Mesenchymal stem cell (in vitro differentiated cells and primary cell): ENCODE results near the gene AREG.

Experiments used
- DNase-seq: peaks from one replicate; pipeline ENCODE4 v3.0.0-alpha.2; 2013
- H2AFZ ChIP-seq: one replicate; pipeline ENCODE4 v1.6.1; 2013; ENCODE audit warnings: low read depth, mild to moderate bottlenecking, control low read depth, inconsistent platforms, low read length, moderate library complexity
- H2AK5ac ChIP-seq: 2 replicates; pipeline ENCODE4 v1.6.1; 2013; ENCODE audit warnings: low read length, moderate library complexity, mild to moderate bottlenecking, inconsistent platforms; ENCODE audit not compliant: severe bottlenecking
- H2BK120ac ChIP-seq: one replicate; pipeline ENCODE4 v1.6.1; 2013; ENCODE audit warnings: low read depth, mild to moderate bottlenecking, inconsistent platforms, low read length, moderate library complexity
- H2BK12ac ChIP-seq, 2 experiments: one replicate each; pipeline ENCODE4 v1.6.1; 2013; ENCODE audit warnings: inconsistent platforms in 2 of 2, low read length in 2 of 2, mild to moderate bottlenecking in 2 of 2, moderate library complexity in 2 of 2, control low read depth in 1 of 2
- H2BK15ac ChIP-seq: one replicate; pipeline ENCODE4 v1.6.1; 2013; ENCODE audit warnings: mild to moderate bottlenecking, low read depth, inconsistent platforms; ENCODE audit not compliant: poor library complexity, severe bottlenecking
- H2BK5ac ChIP-seq: 2 replicates; pipeline ENCODE4 v1.6.1; 2013; ENCODE audit warnings: low read depth, mild to moderate bottlenecking, low read length, control low read depth, inconsistent platforms; ENCODE audit not compliant: poor library complexity, severe bottlenecking
- H3K14ac ChIP-seq, 2 experiments: one replicate each; pipeline ENCODE4 v1.6.1; 2013; ENCODE audit warnings: inconsistent platforms in 2 of 2, low read length in 2 of 2, control low read depth in 1 of 2, mild to moderate bottlenecking in 1 of 2, moderate library complexity in 1 of 2
- H3K18ac ChIP-seq, 2 experiments: one replicate each; pipeline ENCODE4 v1.6.1; 2013; ENCODE audit warnings: inconsistent platforms in 2 of 2, low read length in 2 of 2, control low read depth in 1 of 2, low read depth in 1 of 2, mild to moderate bottlenecking in 1 of 2
- H3K23ac ChIP-seq, 2 experiments: one replicate each; pipeline ENCODE4 v1.6.1; 2013; ENCODE audit warnings: inconsistent platforms in 2 of 2, low read length in 2 of 2, mild to moderate bottlenecking in 2 of 2, moderate library complexity in 2 of 2, control low read depth in 1 of 2
- H3K27ac ChIP-seq: 2 replicates; pipeline ENCODE4 v1.5.1; 2013; ENCODE audit warnings: mild to moderate bottlenecking, moderate library complexity, low read length, control low read depth, inconsistent platforms; ENCODE audit not compliant: poor library complexity, severe bottlenecking
- H3K27me3 ChIP-seq, 2 experiments: 2 replicates each; pipeline versions ENCODE4 v1.6.1 to v1.7.0; 2013; ENCODE audit warnings: low read length in 2 of 2, mild to moderate bottlenecking in 2 of 2, moderate library complexity in 2 of 2, control low read depth in 1 of 2, inconsistent platforms in 1 of 2; ENCODE audit not compliant: control insufficient read depth in 1 of 2, insufficient read depth in 1 of 2
- H3K36me3 ChIP-seq, 2 experiments: 2 replicates each; pipeline versions ENCODE4 v1.6.1 to v1.7.0; 2013; ENCODE audit warnings: low read length in 2 of 2, control low read depth in 1 of 2, inconsistent platforms in 1 of 2, low read depth in 1 of 2, mild to moderate bottlenecking in 1 of 2; ENCODE audit not compliant: insufficient read depth in 2 of 2, control insufficient read depth in 1 of 2
- H3K4ac ChIP-seq, 2 experiments: one replicate each; pipeline ENCODE4 v1.6.1; 2013; ENCODE audit warnings: inconsistent platforms in 2 of 2, low read length in 2 of 2, mild to moderate bottlenecking in 2 of 2, moderate library complexity in 2 of 2, control low read depth in 1 of 2, low read depth in 1 of 2
- H3K4me1 ChIP-seq: 2 replicates; pipeline ENCODE4 v1.6.1; 2013; ENCODE audit warnings: low read depth, low read length, control low read depth; ENCODE audit not compliant: control insufficient read depth, insufficient read depth
- H3K4me2 ChIP-seq: 2 replicates; pipeline ENCODE4 v1.6.1; 2013; ENCODE audit warnings: low read length, mild to moderate bottlenecking, inconsistent platforms; ENCODE audit not compliant: poor library complexity, severe bottlenecking
- H3K4me3 ChIP-seq, 2 experiments: 2 replicates each; pipeline versions ENCODE4 v1.5.1 to v1.7.0; 2013; ENCODE audit warnings: low read length in 2 of 2, mild to moderate bottlenecking in 2 of 2, control low read depth in 1 of 2, low read depth in 1 of 2; ENCODE audit not compliant: insufficient read depth in 1 of 2
- H3K79me1 ChIP-seq: replicated peaks from 2 replicates; pipeline ENCODE4 v1.6.1; 2013; ENCODE audit warnings: mild to moderate bottlenecking, control low read depth, low read length, inconsistent platforms; ENCODE audit not compliant: poor library complexity, severe bottlenecking
- H3K9ac ChIP-seq: 2 replicates; pipeline ENCODE4 v1.7.0; 2013; ENCODE audit warnings: mild to moderate bottlenecking, low read length, moderate library complexity
- H3K9me3 ChIP-seq: 2 replicates; pipeline ENCODE4 v1.7.0; 2013; ENCODE audit warnings: mild to moderate bottlenecking, low read length; ENCODE audit not compliant: control insufficient read depth
- H4K8ac ChIP-seq: one replicate; pipeline ENCODE4 v1.6.1; 2013; ENCODE audit warnings: inconsistent platforms, mild to moderate bottlenecking, low read length, moderate library complexity
- H4K91ac ChIP-seq: one replicate; pipeline ENCODE4 v1.6.1; 2013; ENCODE audit warnings: mild to moderate bottlenecking, low read length, inconsistent platforms
- WGBS: methylation state at CpG from one replicate; pipeline ENCODE4 v1.1.7; 2013; ENCODE audit warnings: mixed read lengths; 5-methylcytosine and 5-hydroxymethylcytosine counted together

The AREG gene

GRCh38 chr4:74475091-74475800 is 30.3 kb downstream of the AREG start:
- Histone ChIP-seq H3K27me3 (no peaks in the 10 kb centered on the region), H2BK12ac (peak overlapping the region in 1 of 2 experiments; percentile 21), H3K9me3 (no peaks in the 10 kb centered on the region), H2AFZ (no peak overlapping the region), H3K9ac (no peak overlapping the region), H3K27ac (no peak overlapping the region), H3K23ac (no peak overlapping the region), H3K4me3 (no peak overlapping the region), H3K4me1 (no peaks in the 10 kb centered on the region), H3K18ac (no peak overlapping the region), H3K14ac (peak overlapping the region in 1 of 2 experiments; percentile 26), H2BK15ac (no peak overlapping the region), H2AK5ac (no peak overlapping the region), H4K91ac (no peak overlapping the region), H3K36me3 (no peaks in the 10 kb centered on the region), H2BK120ac (no peak overlapping the region), H3K4me2 (no peak overlapping the region), H3K79me1 (no peaks in the 10 kb centered on the region), H4K8ac (no peak overlapping the region), H3K4ac (no peak overlapping the region), H2BK5ac (no peak overlapping the region)
- 98% methylated on average over 1 of the region's 2 CpGs for WGBS
- no peak for DNase-seq

DNA sequence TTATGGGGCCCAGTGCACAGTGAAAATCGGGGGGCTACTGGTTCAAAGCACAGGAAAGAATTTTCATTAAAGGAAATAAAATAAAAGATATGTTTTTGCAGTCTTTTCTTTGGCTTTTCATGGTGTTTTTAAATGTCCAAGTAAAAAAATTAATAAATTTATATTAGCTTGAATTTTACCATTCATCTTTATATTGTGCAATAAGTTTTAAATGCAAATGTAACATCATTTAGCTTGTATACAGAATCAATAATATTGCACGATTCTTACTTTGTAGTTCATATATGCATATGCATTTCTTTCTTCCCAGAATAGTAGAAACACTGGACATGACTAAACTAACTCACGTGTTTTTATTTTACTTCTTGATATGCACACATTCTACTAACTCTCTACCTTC is 31.0 kb downstream of the AREG start:
- Histone ChIP-seq H2BK5ac (no peak overlapping the region), H3K27ac (no peak overlapping the region), H3K36me3 (no peaks in the 10 kb centered on the region), H3K27me3 (no peaks in the 10 kb centered on the region), H3K4ac (no peak overlapping the region), H2AK5ac (no peak overlapping the region), H3K14ac (no peak overlapping the region), H4K91ac (no peak overlapping the region), H2BK15ac (no peak overlapping the region), H4K8ac (no peak overlapping the region), H3K23ac (no peak overlapping the region), H2AFZ (no peak overlapping the region), H3K4me2 (no peak overlapping the region), H3K79me1 (no peaks in the 10 kb centered on the region), H3K4me1 (no peaks in the 10 kb centered on the region), H3K9ac (no peak overlapping the region), H3K18ac (no peak overlapping the region), H3K9me3 (no peaks in the 10 kb centered on the region), H2BK120ac (no peak overlapping the region), H3K4me3 (no peak overlapping the region), H2BK12ac (no peak overlapping the region)
- no peak for DNase-seq
- 90% methylated on average over 3 of the region's 3 CpGs for WGBS

DNA sequence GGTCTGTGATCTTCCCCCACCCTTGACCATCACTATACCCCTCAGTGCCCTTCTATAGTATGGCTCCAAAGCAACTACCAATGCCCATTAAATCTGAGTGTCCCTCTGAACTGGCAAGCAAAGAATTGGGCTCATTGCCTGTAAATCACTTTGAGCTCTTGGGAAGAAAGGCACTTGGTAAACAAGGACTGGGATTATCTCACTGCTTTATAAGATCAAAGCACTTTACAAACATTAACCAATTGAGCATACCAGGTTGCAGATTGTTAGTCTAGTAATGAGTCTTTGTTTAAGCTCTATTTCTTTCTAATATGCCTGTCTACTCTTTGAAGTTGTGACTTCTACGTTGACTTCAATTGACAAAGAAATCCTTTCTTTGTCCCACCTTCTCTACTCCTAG is 34.1 kb downstream of the AREG start:
- Histone ChIP-seq H3K79me1 (no peaks in the 10 kb centered on the region), H4K91ac (no peak overlapping the region), H3K18ac (no peak overlapping the region), H3K4me3 (no peak overlapping the region), H2BK120ac (no peak overlapping the region), H3K4me2 (no peak overlapping the region), H2AFZ (no peak overlapping the region), H2AK5ac (no peak overlapping the region), H3K27ac (no peak overlapping the region), H3K4ac (peak overlapping the region in 1 of 2 experiments; percentile 12), H2BK15ac (no peak overlapping the region), H3K9ac (no peak overlapping the region), H3K27me3 (no peaks in the 10 kb centered on the region), H3K4me1 (no peaks in the 10 kb centered on the region), H4K8ac (no peak overlapping the region), H3K23ac (no peak overlapping the region), H2BK12ac (no peak overlapping the region), H2BK5ac (no peak overlapping the region), H3K36me3 (no peaks in the 10 kb centered on the region), H3K14ac (peak overlapping the region in 1 of 2 experiments; percentile 26), H3K9me3 (no peaks in the 10 kb centered on the region)
- DNase-seq, result no peak
- WGBS, result no CpG with 5 or more reads among the region's 1 CpG

- H3K4me3 ChIP-seq, result no peak overlapping the region
- no peak overlapping the region for H3K23ac ChIP-seq
- WGBS, result 95% methylated on average over 1 of the region's 2 CpGs
- no peak overlapping the region for H3K27ac ChIP-seq
- H2AK5ac ChIP-seq, result no peak overlapping the region
- no peak overlapping the region for H4K8ac ChIP-seq
- no peak overlapping the region for H2BK5ac ChIP-seq
- H3K4ac ChIP-seq, result no peak overlapping the region
- no peak overlapping the region for H3K18ac ChIP-seq
- H3K79me1 ChIP-seq, result no peaks in the 10 kb centered on the region
- no peak overlapping the region for H3K9ac ChIP-seq
- no peak overlapping the region for H2AFZ ChIP-seq
- no peak overlapping the region for H2BK12ac ChIP-seq
- H3K9me3 ChIP-seq, result no peaks in the 10 kb centered on the region
- DNase-seq, result no peak
- no peak overlapping the region for H2BK120ac ChIP-seq
- H3K36me3 ChIP-seq, result no peaks in the 10 kb centered on the region
- no peaks in the 10 kb centered on the region for H3K27me3 ChIP-seq
- no peak overlapping the region for H3K4me2 ChIP-seq
- no peak overlapping the region for H3K14ac ChIP-seq
- no peaks in the 10 kb centered on the region for H3K4me1 ChIP-seq
- no peak overlapping the region for H2BK15ac ChIP-seq
- no peak overlapping the region for H4K91ac ChIP-seq
These were observed 35.3 kb downstream of the AREG start for GRCh38 chr4:74480267-74480666.
